HepG2 (cell line): ENCODE measurements around the gene TROAP. TPM values are rescaled to one million over a fixed set of nuclear protein-coding genes. Genes with fewer than 3 reads are reported as not detected.

ENCODE experiments used
- AHR ChIP-seq: IDR thresholded peaks from 2 replicates; pipeline ENCODE4 v1.6.1; 2018; ENCODE audit warnings: missing genetic modification reagents, missing compliant biosample characterization
- CEBPZ ChIP-seq: IDR thresholded peaks from 2 replicates; pipeline ENCODE4 v1.6.1; 2012; ENCODE audit warnings: low read length, improper control_type of control experiment
- CREB3 ChIP-seq: sonication (generic); formaldehyde crosslinking; IDR thresholded peaks from 2 replicates; pipeline ENCODE4 v1.5.0; 2020; ENCODE audit warnings: missing genetic modification reagents
- E2F2 ChIP-seq: sonication (generic); formaldehyde crosslinking; IDR thresholded peaks from 2 replicates; pipeline ENCODE4 v1.4.0; 2020; ENCODE audit warnings: missing genetic modification reagents, borderline replicate concordance
- ELF3 ChIP-seq: IDR thresholded peaks from 2 replicates; pipeline ENCODE4 v1.6.1; 2016; ENCODE audit warnings: missing genetic modification reagents, missing compliant biosample characterization
- HDAC2 ChIP-seq: sonication (generic); formaldehyde crosslinking; IDR thresholded peaks from 2 replicates; pipeline ENCODE4 v1.4.0; 2020; ENCODE audit warnings: missing genetic modification reagents
- JDP2 ChIP-seq: sonication (generic); formaldehyde crosslinking; IDR thresholded peaks from 2 replicates; pipeline ENCODE4 v1.8.1; 2022; ENCODE audit warnings: missing genetic modification reagents, borderline replicate concordance
- MIER3 ChIP-seq: IDR thresholded peaks from 2 replicates; pipeline ENCODE4 v1.6.1; 2016; ENCODE audit warnings: missing compliant biosample characterization, borderline replicate concordance
- PRPF4 ChIP-seq: fragments of 200-400 bp; formaldehyde crosslinking; IDR thresholded peaks from 2 replicates; pipeline ENCODE4 v1.6.1; 2016; ENCODE audit warnings: low read length, low read depth; ENCODE audit not compliant: poor library complexity, severe bottlenecking
- RELA ChIP-seq: sonication (generic); formaldehyde crosslinking; IDR thresholded peaks from 2 replicates; pipeline ENCODE4 v1.4.0; 2020; ENCODE audit warnings: missing genetic modification reagents
- SAFB2 ChIP-seq: sonication (generic); formaldehyde crosslinking; IDR thresholded peaks from 2 replicates; pipeline ENCODE4 v1.5.1; 2020; ENCODE audit warnings: missing genetic modification reagents, low read depth, mild to moderate bottlenecking, borderline replicate concordance
- SRF ChIP-seq: IDR thresholded peaks from 2 replicates; pipeline ENCODE4 v1.6.1; 2011; ENCODE audit warnings: mild to moderate bottlenecking, low read depth, low read length, moderate library complexity
- TEAD3 ChIP-seq: optimal IDR thresholded peaks from 2 replicates; pipeline ENCODE3; 2016; ENCODE audit warnings: borderline replicate concordance
- TGIF2 ChIP-seq: IDR thresholded peaks from 2 replicates; pipeline ENCODE4 v1.6.1; 2016; ENCODE audit warnings: control low read depth, missing compliant biosample characterization
- ZBTB10 ChIP-seq: sonication (generic); formaldehyde crosslinking; IDR thresholded peaks from 2 replicates; pipeline ENCODE4 v1.4.0; 2020; ENCODE audit warnings: missing genetic modification reagents, borderline replicate concordance
- ZBTB20 ChIP-seq: sonication (generic); formaldehyde crosslinking; IDR thresholded peaks from 2 replicates; pipeline ENCODE4 v1.8.1; 2023; ENCODE audit warnings: missing genetic modification reagents, low read depth, mild to moderate bottlenecking, borderline replicate concordance
- ZNF503 ChIP-seq: sonication (generic); formaldehyde crosslinking; IDR thresholded peaks from 2 replicates; pipeline ENCODE4 v1.4.0; 2020; ENCODE audit warnings: missing genetic modification reagents
- ZNF691 ChIP-seq: sonication (generic); formaldehyde crosslinking; IDR thresholded peaks from 2 replicates; pipeline ENCODE4 v1.4.0; 2020; ENCODE audit warnings: missing genetic modification reagents, low read depth, mild to moderate bottlenecking, borderline replicate concordance
- polyA plus RNA-seq, 8 experiments: library from polyadenylated mRNA; depleted of rRNA in 3 of 8; stranded (reverse) in 7 of 8; unstranded in 1 of 8; fragments of >200 nt; fragmentation: Illumina TruSeq in 4 of 8; extraction: Trizol in 4 of 8; gene quantifications; 2 replicates each; pipeline versions ENCODE4 v1.2.1 to v1.2.3, GENCODE V29; 2011 to 2016; ENCODE audit warnings: low read depth in 4 of 8, missing spikeins in 1 of 8, mixed read lengths in 1 of 8; ENCODE audit not compliant: insufficient read depth in 1 of 8
- total RNA-seq, 5 experiments: library from RNA; depleted of rRNA; stranded (reverse); fragments of >200 nt; fragmentation: Illumina TruSeq; extraction: Trizol; gene quantifications; 2 replicates each; pipeline ENCODE4 v1.2.3, GENCODE V29; 2016; ENCODE audit warnings: low read depth in 1 of 5

TROAP gene
- total and polyA plus RNA-seq, 2 of the 13 experiments (the other 11 are each of a cell fraction or from before 2014, with no cell fraction given): 22.5 to 30.9 TPM

GRCh38 chr12:49358483-49359141 lies 35.6 kb downstream of the TROAP start (continued):
- TF ChIP-seq ZNF503 (CRISPR knock-in tag): no peak
- no peak for TF ChIP-seq MIER3 (CRISPR knock-in tag)
- no peak for TF ChIP-seq PRPF4
- TF ChIP-seq SRF: no peak
- TF ChIP-seq SAFB2: no peak
- no peak for TF ChIP-seq CEBPZ
- TF ChIP-seq AHR (CRISPR knock-in tag): no peak
- TF ChIP-seq JDP2 (CRISPR knock-in tag): no peak
- no peak for TF ChIP-seq ZBTB10
- TF ChIP-seq HDAC2 (CRISPR knock-in tag): no peak
- no peak for TF ChIP-seq ZNF691
- 0 out of 2 replicates have a peak, but pooled peaks have one; percentile 10 for TF ChIP-seq ELF3
- no peak for TF ChIP-seq RELA
- no peak for TF ChIP-seq TEAD3 (CRISPR knock-in tag)
- no peak for TF ChIP-seq TGIF2 (CRISPR knock-in tag)
- TF ChIP-seq ZBTB20: no peak
- no peak for TF ChIP-seq CREB3 (CRISPR knock-in tag)
- no peak for TF ChIP-seq E2F2 (CRISPR knock-in tag)
